Measurements from ENCODE around the gene TEKTIP1. TPM values are rescaled to one million over a fixed set of nuclear protein-coding genes. Genes with fewer than 3 reads are reported as not detected.

Gene TEKTIP1
- total and polyA plus RNA-seq, 2 donors (not counting 1 experiment from before 2014, with no cell fraction given): 6.3 to 17.3 TPM

DNA sequence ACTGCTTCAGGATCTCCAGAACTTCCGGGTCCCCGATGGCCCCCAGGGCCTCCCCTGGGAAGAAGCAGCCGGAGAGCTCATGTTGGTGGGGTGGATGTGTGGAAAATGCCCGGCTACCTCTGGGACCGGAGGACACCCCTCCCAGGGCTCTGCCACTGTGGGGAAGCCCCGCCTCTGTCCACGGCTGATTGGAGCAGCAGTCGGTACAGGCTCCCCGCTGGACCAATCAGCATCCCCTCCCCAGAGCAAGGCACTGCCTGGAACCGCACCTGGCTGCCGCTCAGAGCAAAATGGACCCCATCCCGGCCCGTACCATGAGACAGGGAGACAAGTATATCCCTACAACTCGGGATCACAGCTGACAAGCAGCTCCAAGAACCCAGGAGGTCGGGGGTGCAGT is 44.9 kb upstream of the TEKTIP1 start:
- Histone ChIP-seq H3K9me3 (ENCODE audit: control extremely low read depth in 1 of 3, control insufficient read depth in 2 of 3, insufficient read depth in 1 of 3, low read length in 2 of 3) (no peaks in the 10 kb centered on the region), H3K36me3 (replicated peaks in 1 of 2; ENCODE audit: control extremely low read depth in 1 of 2, control insufficient read depth in 1 of 2, extremely low read depth in 1 of 2, insufficient read depth in 2 of 2, low read length in 1 of 2) (peaks cover 0 to 34% of the 10 kb centered on the region in 2 experiments), H3K27me3 (replicated peaks in 1 of 4; ENCODE audit: control extremely low read depth in 1 of 4, control insufficient read depth in 3 of 4, insufficient read depth in 4 of 4, low read length in 3 of 4) (no peaks in the 10 kb centered on the region), H3K27ac (ENCODE audit: low read length in 2 of 2) (no peak overlapping the region), H3K4me2 (replicated peaks; ENCODE audit: low read depth, low read length, poor library complexity, severe bottlenecking) (no peak overlapping the region), H2AFZ (ENCODE audit: insufficient read depth, low read depth, low read length, poor library complexity, severe bottlenecking) (no peak overlapping the region), H3K4me1 (ENCODE audit: control insufficient read depth in 2 of 2, insufficient read depth in 2 of 2, low read length in 2 of 2) (no peaks in the 10 kb centered on the region), H3K79me2 (ENCODE audit: control insufficient read depth, insufficient read depth, low read length) (peaks cover 22% of the 10 kb centered on the region), H4K20me1 (ENCODE audit: control insufficient read depth, insufficient read depth, low read length, poor library complexity, severe bottlenecking) (no peaks in the 10 kb centered on the region), H3K4me3 (ENCODE audit: control extremely low read depth in 1 of 5, extremely low read depth in 1 of 5, insufficient read depth in 1 of 5, low read depth in 2 of 5, low read length in 4 of 5) (no peak overlapping the region), H3K9ac (ENCODE audit: low read length) (no peak overlapping the region)
- intact Hi-C loops (cut with micrococcal nuclease): no loop called here
- H3K4me3 Mint-ChIP-seq: no peak overlapping the region
- TF ChIP-seq, protein P1, sequence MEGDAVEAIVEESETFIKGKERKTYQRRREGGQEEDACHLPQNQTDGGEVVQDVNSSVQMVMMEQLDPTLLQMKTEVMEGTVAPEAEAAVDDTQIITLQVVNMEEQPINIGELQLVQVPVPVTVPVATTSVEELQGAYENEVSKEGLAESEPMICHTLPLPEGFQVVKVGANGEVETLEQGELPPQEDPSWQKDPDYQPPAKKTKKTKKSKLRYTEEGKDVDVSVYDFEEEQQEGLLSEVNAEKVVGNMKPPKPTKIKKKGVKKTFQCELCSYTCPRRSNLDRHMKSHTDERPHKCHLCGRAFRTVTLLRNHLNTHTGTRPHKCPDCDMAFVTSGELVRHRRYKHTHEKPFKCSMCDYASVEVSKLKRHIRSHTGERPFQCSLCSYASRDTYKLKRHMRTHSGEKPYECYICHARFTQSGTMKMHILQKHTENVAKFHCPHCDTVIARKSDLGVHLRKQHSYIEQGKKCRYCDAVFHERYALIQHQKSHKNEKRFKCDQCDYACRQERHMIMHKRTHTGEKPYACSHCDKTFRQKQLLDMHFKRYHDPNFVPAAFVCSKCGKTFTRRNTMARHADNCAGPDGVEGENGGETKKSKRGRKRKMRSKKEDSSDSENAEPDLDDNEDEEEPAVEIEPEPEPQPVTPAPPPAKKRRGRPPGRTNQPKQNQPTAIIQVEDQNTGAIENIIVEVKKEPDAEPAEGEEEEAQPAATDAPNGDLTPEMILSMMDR (IDR thresholded peaks at IDR 0.05): no peak
- no peak for TF ChIP-seq EZH2 (IDR thresholded peaks at IDR 0.05; ENCODE audit: borderline replicate concordance, insufficient read depth, low read depth, low read length, poor library complexity, severe bottlenecking)
- DNase-seq (no peak), ATAC-seq (ENCODE audit: low read depth) (no peak)
- POLR2A ChIA-PET: no interaction called here
- peaks cover 3% of the 10 kb centered on the region for H3K4me1 Mint-ChIP-seq
- no peaks in the 10 kb centered on the region for H3K27me3 Mint-ChIP-seq
- CTCF ChIA-PET: interaction anchor here (0.5 to 1.2 kb wide), 3 partner anchors 9 to 102 kb away, joined by 3 to 4 read pairs (median 3); no protein-coding TSS in a partner anchor
- WGBS (ENCODE audit: insufficient coverage): 92% methylated on average over 14 of the region's 15 CpGs
- H3K9me3 Mint-ChIP-seq (ENCODE audit: insufficient read depth): no peaks in the 10 kb centered on the region
- no peak overlapping the region for H3K27ac Mint-ChIP-seq

DNA sequence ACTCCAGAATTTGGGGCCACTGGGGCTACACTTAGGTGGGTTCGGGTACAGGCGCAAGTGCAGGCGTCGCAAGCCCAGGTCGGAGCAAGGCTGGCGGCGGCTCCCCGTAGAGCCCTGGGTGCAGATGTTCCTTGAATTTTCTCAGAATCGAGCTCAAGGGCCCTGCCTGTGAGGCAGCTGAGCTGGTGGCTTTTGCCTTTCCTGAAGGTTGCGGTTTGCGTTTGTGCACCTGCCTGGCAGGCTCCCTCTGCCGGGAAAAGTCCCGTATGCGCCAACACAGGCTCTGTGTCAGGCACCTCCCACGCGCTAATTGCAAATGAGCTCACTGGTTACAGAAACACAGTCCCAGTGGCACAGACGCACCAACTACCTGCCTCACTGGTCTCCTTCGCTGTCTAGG is 44.4 kb upstream of the TEKTIP1 start:
- no peak overlapping the region for H3K4me2 ChIP-seq (replicated peaks; ENCODE audit: low read depth, low read length, poor library complexity, severe bottlenecking)
- no peak overlapping the region for H3K27ac ChIP-seq (ENCODE audit: low read length in 2 of 2)
- H3K4me1 ChIP-seq (ENCODE audit: control insufficient read depth in 2 of 2, insufficient read depth in 2 of 2, low read length in 2 of 2): peaks cover under 1 to 4% of the 10 kb centered on the region in 2 donors
- Mint-ChIP-seq H3K4me3 (no peak overlapping the region), H3K4me1 (peaks cover 6% of the 10 kb centered on the region), H3K27me3 (no peaks in the 10 kb centered on the region), H3K9me3 (ENCODE audit: insufficient read depth) (no peaks in the 10 kb centered on the region), H3K27ac (no peak overlapping the region)
- peaks cover 0 to 34% of the 10 kb centered on the region in 2 experiments for H3K36me3 ChIP-seq (replicated peaks in 1 of 2; ENCODE audit: control extremely low read depth in 1 of 2, control insufficient read depth in 1 of 2, extremely low read depth in 1 of 2, insufficient read depth in 2 of 2, low read length in 1 of 2)
- ChIA-PET CTCF (interaction anchor here (0.5 to 1.2 kb wide), 3 partner anchors 9 to 102 kb away, joined by 3 to 4 read pairs (median 3); no protein-coding TSS in a partner anchor), POLR2A (no interaction called here)
- intact Hi-C loops (cut with micrococcal nuclease): no loop called here
- no peak for ATAC-seq (ENCODE audit: low read depth)
- no peak overlapping the region for H3K4me3 ChIP-seq (ENCODE audit: control extremely low read depth in 1 of 5, extremely low read depth in 1 of 5, insufficient read depth in 1 of 5, low read depth in 2 of 5, low read length in 4 of 5)
- no peak overlapping the region for H3K9ac ChIP-seq (ENCODE audit: low read length)
- H2AFZ ChIP-seq (ENCODE audit: insufficient read depth, low read depth, low read length, poor library complexity, severe bottlenecking): no peak overlapping the region
- peaks cover 27% of the 10 kb centered on the region for H3K79me2 ChIP-seq (ENCODE audit: control insufficient read depth, insufficient read depth, low read length)
- no peaks in the 10 kb centered on the region for H3K9me3 ChIP-seq (ENCODE audit: control extremely low read depth in 1 of 3, control insufficient read depth in 2 of 3, insufficient read depth in 1 of 3, low read length in 2 of 3)
- H3K27me3 ChIP-seq (replicated peaks in 1 of 4; ENCODE audit: control extremely low read depth in 1 of 4, control insufficient read depth in 3 of 4, insufficient read depth in 4 of 4, low read length in 3 of 4): no peaks in the 10 kb centered on the region
- WGBS (ENCODE audit: insufficient coverage): 95% methylated on average over 18 of the region's 18 CpGs
- H4K20me1 ChIP-seq (ENCODE audit: control insufficient read depth, insufficient read depth, low read length, poor library complexity, severe bottlenecking): no peaks in the 10 kb centered on the region
- no peak for DNase-seq
- no peak for TF ChIP-seq EZH2 (IDR thresholded peaks at IDR 0.05; ENCODE audit: borderline replicate concordance, insufficient read depth, low read depth, low read length, poor library complexity, severe bottlenecking)
- TF ChIP-seq, protein P1 (IDR thresholded peaks at IDR 0.05): no peak

All from B cell (primary cell).